B cell (primary cell): ENCODE results near the gene CCDC102A.

Source experiments
- CTCF ChIP-seq: fragments of 200-600 bp; IDR thresholded peaks from one replicate; pipeline ENCODE4 v1.8.0; 2022; ENCODE audit warnings: antibody characterized with exemption, mild to moderate bottlenecking
- EZH2 ChIP-seq: IDR thresholded peaks from 2 replicates; pipeline ENCODE4 v1.6.1; 2012; ENCODE audit warnings: borderline replicate concordance, low read depth, mild to moderate bottlenecking, moderate library complexity, low read length; ENCODE audit not compliant: insufficient read depth, poor library complexity, severe bottlenecking

- TF ChIP-seq CTCF (no peak), EZH2 (no peak)
Measured at GRCh38 chr16:57577691-57578224, 41.4 kb upstream of the CCDC102A start.
